Pancreas (tissue), 10 donors: ENCODE measurements around the gene LETM1. TPM values are rescaled to one million over a fixed set of nuclear protein-coding genes. Genes with fewer than 3 reads are reported as not detected.
A peak's percentile ranks its signal among the peaks of the same experiment; 100 is the strongest.
"Not testable (repeated sequence)": the region's sequence is repeated elsewhere in the genome, so short reads cannot be mapped to it uniquely, and the experiment has no call there.

Source experiments
- ATAC-seq, 4 donors: fragments of 200-7000 bp; cut with Tn5 transposase; one replicate each; pipeline versions ENCODE4 v1.8.0 to v1.9.1; 2020; ENCODE audit warnings: mild to moderate bottlenecking in 4 of 4, moderate library complexity in 4 of 4
- DNase-seq, 6 donors: peaks; one replicate each; pipeline ENCODE4 v3.0.0-alpha.2; 2020
- FAIRE-seq: peaks from 2 replicates; lab custom pipeline; 2012; peaks lifted over from hg19 to GRCh38; lab: Jason Lieb, UNC
- H3K27ac ChIP-seq, 4 donors: fragments of 200-600 bp; sonication (generic); 1 replicate in 3 of 4; 2 replicates in 1 of 4; pipeline versions ENCODE4 v1.5.0 to v1.8.0; 2020
- H3K27me3 ChIP-seq, 4 donors: fragments of 200-600 bp; one replicate each; pipeline ENCODE4 v1.8.0; 2021
- H3K36me3 ChIP-seq, 3 donors: fragments of 200-600 bp; sonication (generic) in 1 of 3; one replicate each; pipeline versions ENCODE4 v1.5.0 to v1.8.0; 2020 to 2021
- H3K4me1 ChIP-seq, 3 donors: fragments of 200-600 bp; one replicate each; pipeline ENCODE4 v1.8.0; 2021
- H3K4me3 ChIP-seq, 4 donors: fragments of 200-600 bp; sonication (generic) in 2 of 4; one replicate each; pipeline versions ENCODE4 v1.5.0 to v1.8.0; 2020 to 2021
- H3K9me3 ChIP-seq, 4 donors: fragments of 200-600 bp; one replicate each; pipeline ENCODE4 v1.8.0; 2021
- WGBS, 2 donors: extraction: QIAGEN DNeasy Blood & Tissue Kit; methylation state at CpG; one replicate each; pipeline ENCODE4 v1.1.7; 2013; 5-methylcytosine and 5-hydroxymethylcytosine counted together
- intact Hi-C, 3 donors: fragments of 100-400 bp; cut with DNase I; formaldehyde crosslinking; loops; one replicate each; pipeline versions ENCODE4 v1.11.1 to v1.14.2; 2022
- polyA plus RNA-seq, 2 donors: library from polyadenylated mRNA; stranded (reverse); fragments of 200-250 nt; gene quantifications; one replicate each; pipeline ENCODE4 v1.2.3, GENCODE V29; 2013
- total RNA-seq, 6 donors: library from RNA; stranded (reverse); fragmentation: NEBNext Ultra II Directional in 4 of 6; extraction: Animal tissue kit (Norgen Biotek cat#: 25700) in 4 of 6; gene quantifications; one replicate each; pipeline versions ENCODE4 v1.2.1 to v1.2.4, GENCODE V29; 2021 to 2023
- TF ChIP-seq, protein P1 (sequence below), 4 donors: fragments of 200-600 bp; sonication (generic) in 3 of 4; IDR thresholded peaks; one replicate each; pipeline versions ENCODE4 v1.5.0 to v1.8.0; 2021; ENCODE audit warnings: antibody characterized with exemption in 4 of 4
- donor health status: healthy with polysubstance abuse.
- donor health status: DM: no; HTN: no; CAD: no; lungs with moderate emphysema.
- donor health status: DM: no; HTN: no; CAD: no.
- donor health status: control.
- donor health status: control.
- donor health status: Bipolar disorder and iron deficiency.
- donor health status: DM: yes; HTN: yes; CAD: no.
- donor health status: DM: no; HTN: no; CAD: no.
- donor health status: DM: no; HTN: no; CAD: no.
- donor health status: DM: yes; HTN: yes; CAD: no.

LETM1 gene
- total and polyA plus RNA-seq, 8 donors, result 13.0 to 28.0 (median 19.3) TPM

DNA sequence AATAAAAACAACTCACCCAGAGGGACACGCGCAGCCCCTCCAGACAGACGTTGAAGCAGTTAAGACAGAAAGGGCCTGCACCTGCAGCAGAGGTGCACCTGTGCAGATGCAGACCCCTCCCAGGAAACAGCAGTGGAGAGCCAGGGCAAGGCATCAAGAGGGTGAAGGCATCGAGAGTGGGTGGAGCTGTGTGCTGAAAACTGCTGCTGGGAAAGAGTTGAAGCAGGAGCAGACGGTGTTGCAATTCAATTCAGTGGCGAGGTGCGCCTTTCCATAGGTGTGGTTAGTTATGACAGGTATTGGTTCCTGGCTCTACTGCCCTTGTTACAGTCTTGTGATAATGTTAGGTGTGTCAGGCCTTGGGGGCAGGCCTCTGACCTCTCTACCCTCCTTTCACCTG, 16.7 kb downstream of the LETM1 start:
- no peak overlapping the region for H3K4me3 ChIP-seq
- H3K27me3 ChIP-seq, result no peaks in the 10 kb centered on the region
- intact Hi-C loops, result no loop called here
- no peaks in the 10 kb centered on the region for H3K4me1 ChIP-seq
- TF ChIP-seq, protein P1, sequence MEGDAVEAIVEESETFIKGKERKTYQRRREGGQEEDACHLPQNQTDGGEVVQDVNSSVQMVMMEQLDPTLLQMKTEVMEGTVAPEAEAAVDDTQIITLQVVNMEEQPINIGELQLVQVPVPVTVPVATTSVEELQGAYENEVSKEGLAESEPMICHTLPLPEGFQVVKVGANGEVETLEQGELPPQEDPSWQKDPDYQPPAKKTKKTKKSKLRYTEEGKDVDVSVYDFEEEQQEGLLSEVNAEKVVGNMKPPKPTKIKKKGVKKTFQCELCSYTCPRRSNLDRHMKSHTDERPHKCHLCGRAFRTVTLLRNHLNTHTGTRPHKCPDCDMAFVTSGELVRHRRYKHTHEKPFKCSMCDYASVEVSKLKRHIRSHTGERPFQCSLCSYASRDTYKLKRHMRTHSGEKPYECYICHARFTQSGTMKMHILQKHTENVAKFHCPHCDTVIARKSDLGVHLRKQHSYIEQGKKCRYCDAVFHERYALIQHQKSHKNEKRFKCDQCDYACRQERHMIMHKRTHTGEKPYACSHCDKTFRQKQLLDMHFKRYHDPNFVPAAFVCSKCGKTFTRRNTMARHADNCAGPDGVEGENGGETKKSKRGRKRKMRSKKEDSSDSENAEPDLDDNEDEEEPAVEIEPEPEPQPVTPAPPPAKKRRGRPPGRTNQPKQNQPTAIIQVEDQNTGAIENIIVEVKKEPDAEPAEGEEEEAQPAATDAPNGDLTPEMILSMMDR (IDR thresholded peaks at IDR 0.05), result no peak
- peak in 1 of 4 donors; percentile 25 for ATAC-seq
- no peak for DNase-seq
- FAIRE-seq, result no peak
- no peaks in the 10 kb centered on the region for H3K9me3 ChIP-seq
- H3K36me3 ChIP-seq, result peaks cover 3 to 34% (median 16%) of the 10 kb centered on the region in 3 donors
- H3K27ac ChIP-seq, result no peak overlapping the region
- WGBS, 2 donors, result 86% methylated on average over 7 of the region's 7 CpGs

DNA sequence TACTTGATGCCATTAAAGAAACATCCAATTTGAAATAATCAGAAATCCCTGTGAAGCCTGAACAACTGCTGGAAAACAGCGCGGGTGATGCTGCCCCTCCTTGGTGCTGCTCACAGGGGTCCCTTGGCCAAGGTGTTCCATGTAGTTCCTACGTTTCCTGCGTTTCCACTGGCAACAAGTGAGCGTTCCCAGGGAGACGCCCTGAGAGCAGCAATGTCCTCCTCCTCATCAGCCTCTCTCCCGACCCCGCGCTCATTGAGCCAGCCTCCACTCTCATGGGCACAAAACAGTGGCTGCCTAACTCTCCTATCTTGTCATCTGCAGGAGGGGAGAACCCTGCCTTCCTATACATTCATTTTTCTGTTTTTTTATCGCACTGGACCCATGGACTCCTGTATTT, 18.9 kb downstream of the LETM1 start:
- no peaks in the 10 kb centered on the region for H3K9me3 ChIP-seq
- TF ChIP-seq, protein P1 (IDR thresholded peaks at IDR 0.05), result no peak
- H3K27me3 ChIP-seq, result no peaks in the 10 kb centered on the region
- H3K36me3 ChIP-seq, result peaks cover 3 to 46% (median 21%) of the 10 kb centered on the region in 3 donors
- intact Hi-C loops, result no loop called here
- no peak overlapping the region for H3K27ac ChIP-seq
- H3K4me3 ChIP-seq, result no peak overlapping the region
- FAIRE-seq (no peak), DNase-seq (no peak), ATAC-seq (no peak)
- WGBS, 2 donors, result 94 to 96% methylated on average over 10 of the region's 10 CpGs
- H3K4me1 ChIP-seq, result no peaks in the 10 kb centered on the region

DNA sequence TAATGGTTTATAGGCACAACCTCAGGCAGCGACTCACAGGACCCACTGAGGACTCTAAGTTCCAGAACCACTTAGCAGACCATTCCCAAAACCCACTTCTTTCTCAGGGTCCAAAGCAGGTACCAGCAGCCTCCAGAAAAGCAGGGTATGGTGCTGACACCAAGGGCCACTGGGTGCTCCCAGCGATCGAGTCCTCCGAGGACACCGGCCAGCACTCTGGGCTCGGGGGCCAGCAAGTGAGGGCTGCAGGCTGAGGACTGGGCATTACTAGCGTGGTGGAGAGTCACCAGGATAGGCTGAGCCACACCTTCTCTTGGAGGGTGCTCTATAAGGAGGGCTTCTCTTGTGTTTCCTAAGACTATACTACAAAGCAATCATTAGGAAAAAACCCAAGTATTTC, 19.3 kb downstream of the LETM1 start:
- Histone ChIP-seq H3K27ac (no peak overlapping the region), H3K9me3 (no peaks in the 10 kb centered on the region), H3K36me3 (peaks cover 3 to 46% (median 21%) of the 10 kb centered on the region in 3 donors), H3K4me1 (no peaks in the 10 kb centered on the region), H3K4me3 (no peak overlapping the region), H3K27me3 (no peaks in the 10 kb centered on the region)
- no peak for ATAC-seq
- FAIRE-seq, result no peak
- DNase-seq, result no peak
- TF ChIP-seq, protein P1 (IDR thresholded peaks at IDR 0.05), result no peak
- intact Hi-C loops, result no loop called here
- 95 to 97% methylated on average over 7 of the region's 7 CpGs for WGBS, 2 donors

DNA sequence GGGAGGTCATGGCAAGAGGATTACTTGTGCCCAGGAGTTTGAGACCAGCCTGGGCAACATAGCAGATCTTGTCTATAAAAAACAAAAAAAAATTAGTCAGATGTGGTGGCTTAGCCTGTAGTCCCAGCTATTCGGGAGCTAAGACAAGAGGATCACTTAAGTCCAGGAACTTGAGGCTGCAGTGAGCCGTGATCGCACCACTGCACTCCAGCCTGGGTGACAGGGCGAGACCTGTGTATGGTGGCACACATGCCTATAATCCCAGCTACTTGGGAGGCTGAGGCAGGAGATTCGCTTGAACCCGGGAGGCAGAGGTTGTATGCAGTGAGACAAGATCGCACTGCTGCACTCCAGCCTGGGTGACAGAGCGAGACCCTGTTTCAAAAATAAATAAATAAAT, 20.1 kb downstream of the LETM1 start:
- H3K27me3 ChIP-seq, DNase-seq, intact Hi-C loops, ATAC-seq, H3K27ac ChIP-seq, H3K4me3 ChIP-seq, FAIRE-seq, H3K4me1 ChIP-seq, H3K9me3 ChIP-seq: not testable (repeated sequence)
- H3K36me3 ChIP-seq, result peaks cover 3 to 50% (median 17%) of the 10 kb centered on the region in 3 donors
- WGBS, 2 donors, result 97% methylated on average over 8 of the region's 8 CpGs

DNA sequence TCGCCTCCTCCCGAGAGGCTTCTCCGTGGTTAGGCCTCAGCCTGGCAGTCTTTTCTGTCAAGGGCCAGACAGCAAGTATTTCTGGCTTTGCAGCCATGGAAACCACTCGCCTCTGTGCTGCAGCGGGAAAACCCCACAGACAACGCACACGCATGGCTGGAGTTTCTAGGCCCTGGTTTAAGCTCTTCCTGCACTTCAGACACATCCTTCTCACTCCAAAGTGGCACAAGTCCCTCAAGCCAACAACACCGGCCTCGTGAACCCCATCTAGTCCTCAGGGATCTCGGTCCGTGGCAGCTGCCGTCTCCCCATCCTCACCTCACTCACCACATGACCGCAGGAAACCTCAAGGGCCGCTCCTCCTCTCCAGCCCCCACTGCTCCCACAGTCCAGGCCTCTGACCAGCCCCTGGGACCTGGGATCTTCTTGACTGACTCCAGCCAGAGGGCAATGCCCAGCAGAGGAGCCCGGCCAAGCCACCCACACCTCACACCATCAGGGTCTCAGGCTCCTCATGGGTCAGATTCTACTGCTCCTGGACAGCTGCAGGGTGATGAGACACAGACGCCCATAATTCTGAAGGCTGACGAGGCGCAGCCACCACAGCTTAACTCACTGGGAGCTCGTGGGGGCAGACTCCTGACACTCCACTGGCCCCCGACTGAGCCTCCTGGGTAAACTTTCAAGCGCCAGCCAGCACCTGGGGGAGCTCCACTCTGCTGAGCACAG, 21.7 kb downstream of the LETM1 start:
- intact Hi-C loops, result no loop called here
- Histone ChIP-seq H3K27ac (no peak overlapping the region), H3K4me1 (no peaks in the 10 kb centered on the region), H3K4me3 (no peak overlapping the region), H3K9me3 (no peaks in the 10 kb centered on the region), H3K36me3 (peaks cover 3 to 41% (median 13%) of the 10 kb centered on the region in 3 donors), H3K27me3 (no peaks in the 10 kb centered on the region)
- TF ChIP-seq, protein P1 (IDR thresholded peaks at IDR 0.05), result no peak
- ATAC-seq (peak in 1 of 4 donors; percentile 14), FAIRE-seq (no peak), DNase-seq (no peak)
- 91 to 92% methylated on average over 21 of the region's 21 CpGs for WGBS, 2 donors
